ENCODE results near the gene UBB. TPM values are rescaled to one million over a fixed set of nuclear protein-coding genes. Genes with fewer than 3 reads are reported as not detected.

The UBB gene
- total and polyA plus RNA-seq, 2 experiments from 2014 or later, result 871 to 1,692 TPM

GRCh38 chr17:16427020-16427419 is 46.1 kb downstream of the UBB start:
- H3K36me3 Mint-ChIP-seq (ENCODE audit: low read depth), result no peaks in the 10 kb centered on the region
- H3K4me1 Mint-ChIP-seq, result peaks cover 4% of the 10 kb centered on the region; the same call in 1 of the 3 replicates
- H2AFZ ChIP-seq, result no peak overlapping the region
- H3K27me3 ChIP-seq (ENCODE audit: insufficient read depth), result no peaks in the 10 kb centered on the region
- no peaks in the 10 kb centered on the region for H3F3A ChIP-seq (replicated peaks; ENCODE audit: low read depth)
- H3K4me1 ChIP-seq (ENCODE audit: insufficient read depth), result no peaks in the 10 kb centered on the region
- no peak overlapping the region for H3K4me3 Mint-ChIP-seq
- no peak for DNase-seq (ENCODE audit: low spot score)
- no peaks in the 10 kb centered on the region for H3K9me3 Mint-ChIP-seq
- no peak overlapping the region for H3K4me2 ChIP-seq
- H3K79me2 ChIP-seq (replicated peaks; ENCODE audit: insufficient read depth), result no peaks in the 10 kb centered on the region
- H4K20me1 ChIP-seq (replicated peaks; ENCODE audit: insufficient read depth), result no peaks in the 10 kb centered on the region
- H3K36me3 ChIP-seq (ENCODE audit: insufficient read depth), result no peaks in the 10 kb centered on the region
- peaks cover 2% of the 10 kb centered on the region for H3K27me3 Mint-ChIP-seq (ENCODE audit: insufficient read depth, low read depth, poor library complexity)
- no peak for ATAC-seq
- TF ChIP-seq ZNF462 (CRISPR knock-in tag; IDR thresholded peaks at IDR 0.05) (no peak), JUNB (IDR thresholded peaks at IDR 0.05; ENCODE audit: unreplicated experiment) (no peak), ZNF114 (CRISPR knock-in tag; IDR thresholded peaks at IDR 0.05) (no peak), CTCF (conservative IDR thresholded peaks at IDR 0.05; ENCODE audit: low read depth in 2 of 2) (no peak), ETS1 (IDR thresholded peaks at IDR 0.05) (no peak), NANOG (IDR thresholded peaks at IDR 0.05; ENCODE audit: borderline replicate concordance) (no peak), STAT1 (IDR thresholded peaks at IDR 0.05; ENCODE audit: unreplicated experiment) (no peak), REST (IDR thresholded peaks at IDR 0.05; ENCODE audit: unreplicated experiment) (no peak), CREB1 (CRISPR knock-in tag; IDR thresholded peaks at IDR 0.05; ENCODE audit: low read depth) (no peak), EZH2phosphoT487 (IDR thresholded peaks at IDR 0.05; ENCODE audit: unreplicated experiment) (no peak), ZNF331 (CRISPR knock-in tag; IDR thresholded peaks at IDR 0.05; ENCODE audit: low read depth) (no peak), POLR2AphosphoS5 (IDR thresholded peaks at IDR 0.05; ENCODE audit: low read depth) (no peak), EZH2 (IDR thresholded peaks at IDR 0.05; ENCODE audit: low read depth, unreplicated experiment) (no peak)
- no peak overlapping the region for H3K27ac ChIP-seq (ENCODE audit: low read depth)
- H3K9me2 ChIP-seq (ENCODE audit: insufficient read depth), result no peaks in the 10 kb centered on the region
- H3K27ac Mint-ChIP-seq, result no peak overlapping the region
- H3K4me3 ChIP-seq, result no peak overlapping the region

Measured in GM23338 (cell line).